Hematopoietic multipotent progenitor cell treated with erythropoietin and hydrocortisone succinate and interleukin-3 and kit ligand, for 17 days (in vitro differentiated cells): ENCODE data around the gene ST8SIA2.

Source experiments
- DNase-seq: peaks from one replicate; pipeline ENCODE4 v3.0.0-alpha.2; 2015; ENCODE audit warnings: low spot score

Gene ST8SIA2

GRCh38 chr15:92399271-92399950 lies 5.7 kb downstream of the ST8SIA2 start:
- no peak for DNase-seq

GRCh38 chr15:92400573-92400972 lies 6.9 kb downstream of the ST8SIA2 start:
- no peak for DNase-seq

GRCh38 chr15:92400980-92401787 lies 7.5 kb downstream of the ST8SIA2 start:
- no peak for DNase-seq

GRCh38 chr15:92402751-92403150 lies 9.1 kb downstream of the ST8SIA2 start:
- DNase-seq: no peak

GRCh38 chr15:92405942-92406341 lies 12.3 kb downstream of the ST8SIA2 start:
- DNase-seq: no peak

GRCh38 chr15:92407321-92407720 lies 13.6 kb downstream of the ST8SIA2 start:
- DNase-seq: no peak

- DNase-seq: no peak
Measured at GRCh38 chr15:92407916-92408315, 14.2 kb downstream of the ST8SIA2 start.

GRCh38 chr15:92409006-92409405 lies 15.3 kb downstream of the ST8SIA2 start:
- no peak for DNase-seq

GRCh38 chr15:92409521-92409920 lies 15.8 kb downstream of the ST8SIA2 start:
- DNase-seq: no peak

GRCh38 chr15:92410537-92410936 lies 16.9 kb downstream of the ST8SIA2 start:
- DNase-seq: no peak

GRCh38 chr15:92411256-92411655 lies 17.6 kb downstream of the ST8SIA2 start:
- no peak for DNase-seq

GRCh38 chr15:92413510-92413909 lies 19.8 kb downstream of the ST8SIA2 start:
- DNase-seq: no peak

- DNase-seq: no peak
Measured at GRCh38 chr15:92415639-92416297, 22.1 kb downstream of the ST8SIA2 start.

- DNase-seq: no peak
Measured at GRCh38 chr15:92416557-92416956, 22.9 kb downstream of the ST8SIA2 start.

GRCh38 chr15:92417716-92418115 lies 24.0 kb downstream of the ST8SIA2 start:
- DNase-seq: no peak

GRCh38 chr15:92418864-92419263 lies 25.2 kb downstream of the ST8SIA2 start:
- no peak for DNase-seq

- DNase-seq: no peak
Measured at GRCh38 chr15:92421976-92422375, 28.3 kb downstream of the ST8SIA2 start.

GRCh38 chr15:92425578-92426225 lies 32.0 kb downstream of the ST8SIA2 start:
- no peak for DNase-seq

GRCh38 chr15:92429378-92430068 lies 35.8 kb downstream of the ST8SIA2 start:
- DNase-seq: peak; percentile 8

GRCh38 chr15:92430069-92430440 lies 36.4 kb downstream of the ST8SIA2 start:
- no peak for DNase-seq

GRCh38 chr15:92435145-92435544 lies 41.5 kb downstream of the ST8SIA2 start:
- no peak for DNase-seq

GRCh38 chr15:92438471-92438870 lies 44.8 kb downstream of the ST8SIA2 start:
- DNase-seq: no peak
